LHCN-M2 (cell line): Measurements from ENCODE around the gene ZSCAN5A. TPM values are rescaled to one million over a fixed set of nuclear protein-coding genes. Genes with fewer than 3 reads are reported as not detected.
"Not testable (repeated sequence)": the region's sequence is repeated elsewhere in the genome, so short reads cannot be mapped to it uniquely, and the experiment has no call there.

Experiments
- DNase-seq: peaks from one replicate; pipeline ENCODE4 v3.0.0-alpha.2; 2012; ENCODE audit warnings: low read depth
- total RNA-seq: library from RNA; depleted of rRNA; stranded (reverse); fragments of >200 nt; gene quantifications from 2 replicates; pipeline ENCODE4 v1.2.3, GENCODE V29; 2014

Gene ZSCAN5A
- total RNA-seq, 1 experiment from 2014 or later, result 2.9 TPM

DNA sequence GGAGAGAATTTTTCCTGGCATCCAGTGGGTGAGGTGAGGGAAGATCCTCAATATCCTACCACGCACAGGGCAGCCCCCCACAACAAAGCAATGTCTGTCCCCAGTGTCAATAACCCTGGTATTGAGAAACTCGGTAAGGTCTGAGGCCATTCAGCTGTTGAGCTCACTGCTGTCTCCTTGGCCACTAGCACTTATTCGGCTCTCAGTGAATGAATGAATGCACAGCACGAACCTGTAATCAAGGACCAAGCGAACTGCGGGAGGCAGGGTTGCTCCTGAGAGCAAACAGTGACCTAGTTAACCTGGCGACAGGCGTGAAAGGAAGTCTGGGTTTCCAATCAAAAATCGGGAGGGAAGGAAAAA, 640 bp downstream of the ZSCAN5A start:
- DNase-seq, result no peak

DNA sequence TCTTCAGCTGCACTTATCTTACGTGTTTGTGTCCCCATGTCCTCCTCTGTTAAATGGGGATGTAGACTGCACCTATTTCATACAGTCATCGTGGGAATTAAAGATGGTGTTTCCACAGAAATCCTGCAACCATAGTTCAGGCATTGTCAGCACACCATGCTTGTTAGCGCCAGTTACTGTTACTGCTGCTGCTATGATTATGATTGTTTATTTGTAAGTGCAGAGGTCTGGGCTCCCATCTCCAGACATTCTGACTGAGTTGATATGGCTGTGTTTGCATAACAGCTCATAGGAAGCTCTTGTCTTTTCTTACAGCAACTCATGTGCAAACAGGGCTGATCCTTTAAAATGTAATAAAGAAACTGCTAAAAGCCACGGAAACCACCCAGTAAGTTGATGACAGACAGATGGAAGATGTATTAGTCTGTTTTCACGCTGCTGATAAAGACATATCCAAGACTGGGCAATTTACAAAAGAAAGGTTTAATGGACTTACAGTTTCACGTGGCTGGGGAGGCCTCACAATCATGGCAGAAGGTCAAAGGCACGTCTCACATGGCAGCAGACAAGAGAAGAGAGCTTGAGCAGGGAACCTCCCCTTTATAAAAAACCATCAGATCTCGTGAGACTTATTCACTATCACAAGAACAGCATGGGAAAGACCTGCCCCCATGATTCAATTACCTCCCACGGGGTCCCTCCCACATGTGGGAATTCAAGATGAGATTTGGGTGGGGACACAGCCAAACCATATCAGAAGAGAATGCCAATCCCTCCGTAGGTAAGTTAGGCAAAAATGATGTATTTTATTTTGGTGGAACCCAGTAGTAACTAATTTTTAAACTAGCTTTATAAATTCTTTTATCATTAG, 1.6 kb downstream of the ZSCAN5A start:
- DNase-seq, result no peak

DNA sequence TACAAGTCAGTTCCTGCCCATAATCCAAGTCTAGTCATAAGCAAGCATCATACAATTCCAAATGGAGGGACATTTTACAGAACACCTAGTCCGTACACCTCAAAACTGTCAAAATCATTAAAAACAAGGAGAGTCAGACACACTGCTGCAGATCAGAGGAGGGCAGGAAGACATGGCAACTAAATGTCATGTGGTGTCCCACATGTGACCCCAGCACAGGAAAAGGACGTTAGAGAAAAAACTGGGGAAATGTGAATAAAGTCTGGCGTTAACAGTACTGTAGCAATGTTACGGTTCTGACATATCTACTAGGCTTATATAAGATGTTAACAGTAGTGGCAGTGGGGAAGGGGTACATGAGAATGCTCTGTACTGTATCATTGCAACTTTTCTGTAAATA, 2.3 kb downstream of the ZSCAN5A start:
- DNase-seq, result no peak

DNA sequence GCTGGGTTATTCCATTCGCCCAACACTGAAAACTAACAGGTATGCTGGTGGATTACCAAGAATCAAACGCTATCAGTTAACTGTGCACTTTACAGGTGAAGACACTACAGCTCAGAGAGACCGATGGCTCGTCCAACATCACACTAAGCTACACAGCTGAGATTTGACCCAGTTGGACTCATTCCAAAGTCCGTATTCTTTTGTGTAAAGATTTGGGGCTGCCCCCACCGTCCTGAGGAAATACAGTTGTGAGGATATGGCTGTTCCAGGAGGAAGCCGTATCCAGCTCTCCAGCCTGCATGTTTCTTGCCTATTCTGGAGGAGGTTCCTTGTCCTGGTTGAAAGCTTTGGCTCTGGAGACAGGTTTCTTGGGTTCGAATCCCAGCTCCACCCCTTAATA, 4.2 kb downstream of the ZSCAN5A start:
- DNase-seq, result no peak

DNA sequence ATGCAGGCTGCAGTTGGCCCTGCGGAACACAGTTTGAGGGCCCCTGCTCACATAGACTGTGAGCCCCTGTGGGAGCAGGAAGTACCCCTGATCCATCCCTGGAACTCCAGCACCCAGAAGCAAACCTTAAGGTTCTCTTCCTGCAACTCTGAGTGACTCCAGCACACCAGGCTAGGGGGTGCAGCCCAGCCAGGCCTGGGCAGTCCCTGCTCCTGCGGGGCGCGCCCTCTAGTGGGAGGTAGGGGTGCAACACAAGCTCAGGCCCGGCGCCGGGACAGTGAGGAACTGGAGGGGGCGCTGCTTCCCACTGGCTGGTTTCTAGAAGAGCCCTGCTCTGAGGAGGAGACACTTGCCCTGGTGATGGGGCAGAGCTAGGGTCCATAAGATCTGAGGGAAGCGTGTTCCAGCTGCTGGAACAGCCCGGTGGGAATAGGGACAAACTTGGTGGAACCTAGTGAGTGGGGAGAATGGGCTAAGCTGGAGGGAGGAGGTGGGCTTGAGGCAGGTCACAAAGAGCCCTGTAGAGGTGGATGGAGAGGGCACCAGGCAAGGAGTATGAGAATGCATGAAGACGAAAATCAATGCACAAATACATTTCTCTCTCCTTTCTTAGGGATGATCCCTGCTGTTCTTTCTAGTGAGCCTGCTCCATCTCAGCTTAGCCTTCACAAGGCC, 5.0 kb downstream of the ZSCAN5A start:
- peak; percentile 41 for DNase-seq

DNA sequence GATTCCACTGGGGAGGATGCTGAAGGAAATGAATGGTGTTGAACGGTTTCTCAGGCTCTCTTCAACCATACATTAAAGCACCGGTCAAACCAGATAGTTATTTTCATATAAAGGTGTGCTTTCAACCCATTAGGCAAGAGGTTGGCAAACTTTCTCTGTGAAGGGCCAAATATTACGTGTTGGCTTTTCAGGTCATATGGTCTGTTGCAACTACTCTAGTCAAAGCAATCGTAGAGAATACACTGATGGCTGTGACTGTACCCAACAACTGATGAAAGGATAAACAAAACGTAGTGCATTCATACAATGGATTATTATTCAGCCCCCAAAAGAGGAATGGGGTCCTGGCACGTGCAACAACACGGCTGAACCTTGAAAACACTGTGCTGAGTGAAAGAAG, 5.8 kb downstream of the ZSCAN5A start:
- no peak for DNase-seq

DNA sequence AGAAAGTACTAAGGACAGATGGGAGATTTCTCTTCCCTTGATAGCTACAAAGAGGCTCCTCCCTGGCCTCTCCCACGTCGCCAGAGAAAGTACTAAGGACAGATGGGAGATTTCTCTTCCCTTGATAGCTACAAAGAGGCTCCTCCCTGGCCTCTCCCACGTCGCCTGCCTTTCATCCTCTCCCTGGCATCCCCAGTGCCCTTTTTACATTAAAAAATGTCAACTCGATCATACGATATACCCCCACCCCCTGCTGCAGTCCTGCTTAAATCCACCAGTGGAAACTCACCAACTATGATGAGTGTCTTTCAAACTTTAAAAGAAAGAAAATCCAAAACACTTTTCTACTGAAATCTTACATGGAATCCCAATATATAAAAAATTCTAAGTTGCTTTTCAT, 7.6 kb downstream of the ZSCAN5A start:
- DNase-seq, result not testable (repeated sequence)

DNA sequence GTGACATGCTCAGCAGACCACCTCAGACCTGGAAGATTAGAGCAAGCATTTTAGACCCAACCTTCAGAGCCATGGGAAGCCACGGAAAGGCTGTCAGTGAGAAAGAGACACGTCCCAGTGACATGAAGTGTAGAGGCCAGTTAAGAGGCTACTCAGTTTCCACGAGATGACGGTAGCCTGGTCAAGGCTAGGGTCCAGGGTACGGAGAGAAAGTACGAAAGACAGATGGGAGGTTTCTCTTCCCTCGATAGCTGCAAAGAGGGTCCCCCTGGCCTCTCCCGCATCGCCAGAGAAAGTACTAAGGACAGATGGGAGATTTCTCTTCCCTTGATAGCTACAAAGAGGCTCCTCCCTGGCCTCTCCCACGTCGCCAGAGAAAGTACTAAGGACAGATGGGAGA, 8.6 kb downstream of the ZSCAN5A start:
- DNase-seq, result no peak

DNA sequence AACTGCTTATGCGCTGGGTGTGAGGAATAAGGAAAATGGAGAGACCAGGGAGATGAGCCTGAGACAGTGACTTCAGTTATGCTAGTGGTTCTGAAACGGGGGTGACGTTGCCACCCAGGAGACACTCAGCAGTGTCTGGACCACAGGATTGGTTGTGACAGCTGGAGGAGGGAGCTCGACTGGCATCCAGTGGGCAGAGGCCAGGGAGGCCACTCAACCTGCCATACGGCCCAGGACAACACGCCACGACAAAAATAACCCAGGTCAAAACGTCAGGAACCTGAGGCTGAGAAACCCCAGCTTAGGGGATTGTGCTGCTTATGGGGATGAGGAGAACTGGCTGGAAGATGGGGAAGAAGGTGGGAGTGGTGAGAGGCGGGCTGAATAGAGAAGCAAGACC, 10.4 kb downstream of the ZSCAN5A start:
- no peak for DNase-seq

DNA sequence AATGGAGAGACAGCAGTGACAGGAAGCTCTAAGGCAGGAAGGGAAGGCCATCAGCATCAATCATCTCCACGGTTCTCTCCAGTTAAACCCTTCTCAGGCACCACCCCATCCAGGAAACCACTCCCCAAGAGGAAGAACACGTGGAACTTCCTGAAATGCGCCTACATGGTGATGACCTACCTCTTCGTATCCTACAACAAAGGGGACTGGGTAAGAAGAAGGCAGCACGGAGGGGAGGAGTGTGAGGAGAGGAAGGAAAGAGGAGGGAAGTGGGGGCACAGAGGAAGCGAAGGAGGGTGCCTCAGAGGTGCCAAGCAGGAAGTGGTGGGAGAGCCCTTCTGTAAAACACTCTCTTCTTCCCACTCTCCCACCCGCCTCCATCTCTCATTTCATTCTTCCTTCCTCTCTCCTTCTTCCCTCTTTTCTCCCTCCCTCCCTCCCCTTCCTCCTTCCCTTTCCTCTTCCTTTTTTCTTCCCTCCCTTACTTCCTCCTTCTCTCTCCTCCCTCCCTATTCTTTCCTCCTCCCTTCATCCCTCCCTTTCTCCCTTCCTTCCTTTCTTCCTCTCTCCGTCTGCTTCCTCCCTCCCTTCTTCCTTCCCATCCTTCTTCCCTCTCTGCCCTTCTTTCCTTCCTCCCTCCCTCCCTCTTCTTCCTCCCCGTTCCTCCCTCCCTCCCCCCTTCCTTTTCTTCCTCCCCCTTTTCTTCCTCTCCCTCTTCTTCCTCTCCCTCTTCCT, 12.6 kb downstream of the ZSCAN5A start:
- DNase-seq, result no peak

DNA sequence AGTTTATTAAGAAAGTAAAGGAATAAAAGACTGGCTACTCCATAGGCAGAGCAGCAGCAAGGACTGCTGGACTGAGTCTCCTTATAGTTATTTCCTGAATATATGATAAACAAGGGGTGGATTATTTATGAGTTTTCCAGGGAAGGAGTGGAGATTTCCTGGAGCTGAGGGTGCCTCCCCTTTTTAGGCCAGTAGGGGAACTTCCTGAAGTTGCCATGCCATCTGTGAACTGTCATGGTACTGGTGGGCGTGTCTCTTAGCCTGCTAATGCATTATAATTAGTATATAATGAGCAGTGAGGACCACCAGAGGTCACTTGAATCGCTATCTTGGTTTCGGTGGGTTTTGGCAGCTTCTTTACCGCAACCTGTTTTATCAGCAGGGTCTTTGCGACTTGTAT, 13.5 kb downstream of the ZSCAN5A start:
- no peak for DNase-seq

DNA sequence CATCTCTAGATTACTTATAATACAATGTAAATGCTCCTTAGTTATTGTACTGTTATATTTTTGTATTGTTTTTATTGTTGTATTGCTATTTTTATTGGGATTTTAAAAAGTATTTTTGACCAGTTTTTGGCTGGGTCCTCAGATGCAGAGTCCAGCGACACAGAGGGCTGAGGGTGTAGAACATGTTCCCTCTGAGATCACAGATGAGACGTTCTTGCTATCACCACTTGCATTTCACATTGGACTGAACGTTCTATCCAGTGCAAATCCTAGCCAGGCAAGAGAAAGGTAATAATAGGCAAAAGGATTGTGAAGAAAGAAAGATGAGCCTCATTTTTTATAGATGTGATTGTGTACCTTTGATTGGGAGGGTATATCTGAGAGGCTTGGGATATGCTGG, 15.0 kb downstream of the ZSCAN5A start:
- no peak for DNase-seq

DNA sequence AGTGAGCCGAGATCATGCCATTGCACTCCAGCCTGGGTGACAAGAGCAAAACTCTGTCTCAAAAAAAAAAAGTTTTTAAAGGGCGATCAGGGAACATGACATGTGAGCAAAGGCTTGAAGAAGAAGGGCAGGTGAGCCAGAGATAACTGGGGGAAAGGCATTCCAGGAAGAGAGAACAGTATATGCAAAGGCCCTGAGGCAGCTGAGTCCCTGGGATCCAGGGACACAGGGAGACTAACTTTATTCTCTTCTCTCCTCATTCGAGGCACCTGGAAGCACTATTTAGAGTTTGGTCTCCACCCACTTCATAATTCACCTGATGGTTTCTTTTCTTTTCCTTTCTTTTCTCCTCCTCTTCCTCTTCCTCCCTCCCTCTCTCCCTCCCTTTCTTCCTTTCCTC, 17.6 kb downstream of the ZSCAN5A start:
- no peak for DNase-seq

DNA sequence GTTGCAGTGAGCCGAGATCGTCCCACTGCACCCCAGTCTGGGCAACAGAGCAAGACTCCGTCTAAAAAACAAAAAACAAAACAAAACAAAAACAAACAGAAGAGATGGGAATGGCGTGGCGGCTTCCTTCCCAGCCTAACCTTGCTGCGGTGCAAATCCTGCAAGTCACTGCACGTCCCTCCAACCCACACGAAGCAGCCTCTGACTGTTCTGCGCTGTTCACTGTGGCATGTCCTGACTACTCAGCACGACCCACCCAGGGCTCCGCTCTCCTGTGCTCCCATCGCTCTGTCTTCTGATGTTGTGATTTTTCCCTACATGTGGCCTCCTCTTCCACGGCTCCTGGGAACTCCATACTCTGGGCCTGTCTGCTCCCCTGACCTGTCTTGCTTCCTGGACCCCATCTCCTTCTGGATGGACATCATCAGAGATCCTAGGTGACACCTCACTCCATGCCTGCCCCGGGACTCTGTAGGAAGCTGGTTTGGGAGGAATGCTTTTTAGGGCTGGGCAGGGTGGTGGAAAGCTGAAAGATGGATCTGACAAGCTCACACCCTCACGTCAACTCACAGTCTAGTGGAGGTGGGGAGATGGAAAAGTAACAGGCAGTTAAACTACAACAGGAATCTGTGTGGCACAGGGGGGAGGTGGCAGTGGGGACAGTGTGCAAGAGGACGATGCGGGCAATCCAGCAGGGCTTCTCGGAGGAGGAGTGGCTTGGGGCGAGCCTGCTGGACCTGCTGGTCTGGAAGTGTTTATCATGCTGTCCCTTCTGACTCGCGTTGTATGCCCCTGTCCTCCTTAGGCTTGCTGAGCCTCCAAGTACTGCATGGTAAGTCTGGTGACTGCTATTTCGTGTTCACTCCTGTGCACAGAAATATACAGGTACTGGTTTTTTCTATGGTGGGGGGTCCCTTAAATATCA, 18.8 kb downstream of the ZSCAN5A start:
- DNase-seq, result no peak

DNA sequence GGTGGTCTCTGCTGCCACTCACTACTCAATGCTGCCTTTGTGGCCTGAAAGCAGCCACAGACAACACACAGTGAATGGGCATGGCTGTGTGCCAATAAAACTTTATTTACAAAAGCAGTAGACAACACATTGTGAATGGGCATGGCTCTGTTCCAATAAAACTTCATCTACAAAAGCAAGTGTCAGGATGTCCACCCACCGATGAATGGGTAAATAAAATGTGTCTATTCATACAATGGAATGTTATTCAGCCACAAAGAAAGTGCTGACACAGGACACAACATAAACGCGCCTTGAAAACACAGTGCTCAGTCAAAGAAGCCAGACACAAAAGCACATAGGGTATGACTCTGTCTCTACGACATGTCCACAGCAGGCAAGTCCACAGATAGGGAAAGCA, 20.1 kb downstream of the ZSCAN5A start:
- peak; percentile 51 for DNase-seq

DNA sequence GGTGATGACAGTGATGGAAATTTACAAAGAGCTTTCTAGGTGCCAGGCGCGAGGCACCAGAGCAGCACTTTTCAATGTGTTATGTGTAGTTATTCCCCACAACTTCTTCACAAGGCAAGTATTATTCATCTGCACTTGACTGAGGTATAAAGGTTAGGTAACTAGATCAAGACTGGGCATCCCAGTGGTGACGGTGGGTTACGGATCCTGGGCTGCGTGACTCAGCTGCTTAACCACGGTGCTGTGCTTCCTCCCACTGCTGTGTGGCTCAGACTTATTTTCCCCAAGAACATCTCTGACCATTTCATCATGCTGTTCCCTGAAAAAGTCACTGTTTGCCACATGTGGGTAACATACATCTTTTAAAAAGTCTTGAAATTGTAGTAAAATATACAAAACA, 22.8 kb downstream of the ZSCAN5A start:
- no peak for DNase-seq

DNA sequence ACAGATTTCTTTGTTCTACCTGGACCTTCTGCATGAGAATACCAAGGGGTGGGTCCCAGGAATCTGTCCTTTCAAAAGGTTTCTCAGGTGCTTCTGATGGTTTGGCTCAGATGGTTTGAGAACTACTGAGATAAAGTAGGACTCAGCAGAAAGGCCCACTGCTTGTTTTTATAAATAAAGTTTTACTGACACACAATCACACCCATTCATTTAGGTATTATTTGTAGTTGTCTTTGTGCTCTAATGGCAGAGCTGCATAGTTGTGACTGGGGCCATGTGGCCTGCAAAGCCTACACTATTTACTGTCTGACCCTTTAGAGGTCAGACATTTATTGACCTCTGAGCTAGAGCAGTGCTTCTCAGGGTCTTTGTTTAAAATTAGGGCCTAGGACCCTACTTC, 24.5 kb downstream of the ZSCAN5A start:
- DNase-seq, result no peak

DNA sequence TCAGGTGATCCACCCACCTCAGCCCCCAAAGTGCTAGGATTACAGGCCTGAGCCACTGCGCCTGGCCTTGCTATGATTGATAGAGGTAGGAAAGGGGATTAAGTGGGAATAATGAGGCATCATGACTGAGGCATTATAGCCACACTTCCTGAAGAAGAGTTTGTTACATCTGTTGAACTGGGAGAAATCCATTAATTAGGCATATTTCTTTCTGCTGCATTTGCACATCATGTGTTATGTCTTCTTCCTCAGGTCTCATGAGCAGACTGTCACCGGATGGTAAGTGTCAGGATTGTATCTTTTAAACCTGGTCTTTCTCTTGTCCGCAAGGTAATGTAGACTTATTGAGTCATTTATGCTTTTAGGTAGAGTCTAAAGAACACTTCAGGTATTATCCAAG, 29.9 kb downstream of the ZSCAN5A start:
- DNase-seq, result no peak

DNA sequence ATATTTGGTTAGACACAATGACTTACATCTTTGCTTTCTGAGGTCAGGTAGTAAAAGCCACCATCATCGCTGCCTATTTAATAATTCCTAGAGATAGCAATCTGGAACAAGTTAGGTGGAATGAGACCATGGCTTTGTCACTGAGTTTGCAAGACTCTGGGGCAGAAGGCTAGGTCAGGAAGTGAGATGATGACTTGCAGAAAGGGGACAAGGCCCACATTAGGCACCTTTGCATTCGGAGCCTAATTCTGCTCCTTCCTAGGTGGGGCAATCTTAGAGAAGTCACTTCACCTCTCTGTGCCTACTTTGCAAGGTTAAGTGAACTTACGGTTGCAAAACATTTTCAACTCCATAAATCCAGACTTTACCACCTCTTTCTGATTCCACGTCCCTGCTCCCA, 31.8 kb downstream of the ZSCAN5A start:
- DNase-seq, result no peak

DNA sequence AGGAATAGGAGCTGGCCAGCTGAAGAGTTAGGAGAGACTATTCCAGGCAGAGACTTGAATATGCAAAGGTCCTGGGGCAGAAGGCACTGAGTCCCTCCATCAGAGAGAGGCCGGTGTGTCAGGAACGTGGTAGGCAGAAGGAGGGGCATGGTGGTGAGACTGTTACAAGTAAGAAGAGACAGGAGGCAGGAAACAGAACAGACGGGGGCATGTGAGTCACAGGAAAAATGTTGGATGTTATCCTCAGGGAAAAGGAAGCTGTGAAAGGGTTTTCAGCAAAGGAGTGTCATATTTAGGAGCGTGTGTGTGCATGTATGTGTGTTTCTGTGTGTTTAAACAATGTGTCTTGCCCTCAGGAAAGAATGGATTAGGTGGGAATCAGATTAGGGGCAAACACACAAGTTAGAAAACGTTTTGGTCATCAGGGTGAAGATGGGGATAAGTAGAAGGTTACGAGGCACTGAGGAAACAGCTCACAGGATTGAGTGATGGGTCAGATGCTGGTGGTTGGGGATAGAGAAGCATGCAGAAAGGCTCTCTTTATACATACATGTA, 41.0 kb downstream of the ZSCAN5A start:
- peak; percentile 63 for DNase-seq

DNA sequence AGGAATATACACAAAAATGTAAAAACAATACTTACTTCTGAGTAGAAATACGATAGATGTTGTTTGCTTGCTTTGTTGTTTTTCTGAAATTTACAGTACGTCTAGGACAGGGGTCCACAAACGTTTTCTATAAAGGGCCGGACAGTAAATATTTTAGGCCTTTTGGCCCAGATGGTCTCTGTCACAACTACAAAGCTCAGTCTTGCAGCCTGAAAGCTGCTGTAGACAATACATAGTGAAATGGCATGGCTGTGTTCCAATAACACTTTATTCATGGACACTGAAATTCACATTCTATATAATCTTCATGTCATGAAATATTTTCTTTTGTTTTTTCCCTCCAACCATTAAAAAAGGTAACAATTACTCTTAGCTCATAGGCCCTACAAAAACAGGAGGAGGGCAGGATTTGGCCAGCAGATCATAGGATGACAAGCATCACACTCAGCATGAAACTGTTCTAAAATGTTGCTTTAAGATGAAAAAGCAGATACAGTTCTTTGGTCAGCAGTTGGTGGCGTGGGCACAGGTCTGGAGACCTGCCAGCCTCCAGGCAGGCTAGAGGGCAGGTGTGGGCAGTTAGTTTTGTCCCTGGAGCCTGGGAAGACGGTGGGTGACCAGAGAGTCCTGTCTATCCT, 42.4 kb downstream of the ZSCAN5A start, which contains the start of gene EDDM13:
Gene EDDM13, plus strand, starts transcription at position 588 of the 638 bp plus-strand sequence. CDS start 87 bp downstream, outside the sequence.
- peak; percentile 3 for DNase-seq
